NCI-H2196 treated with DMSO at 0.1 percent for 48 hours (cell line): ENCODE measurements around the gene CYB5R4.
A peak's percentile ranks its signal among the peaks of the same experiment; 100 is the strongest.
"Not testable (repeated sequence)": the region's sequence is repeated elsewhere in the genome, so short reads cannot be mapped to it uniquely, and the experiment has no call there.

Experiments
- DNase-seq: peaks from one replicate; lab custom pipeline; 2025; ENCODE audit not compliant: unreplicated experiment; lab: John Stamatoyannopoulos, UW

The CYB5R4 gene

GRCh38 chr6:83862776-83863471 lies 3.4 kb downstream of the CYB5R4 start:
- DNase-seq = no peak

- no peak for DNase-seq
These were observed 7.6 kb downstream of the CYB5R4 start for GRCh38 chr6:83867043-83867442.

- DNase-seq = no peak
These were observed 8.2 kb downstream of the CYB5R4 start for GRCh38 chr6:83867527-83868161.

GRCh38 chr6:83868639-83869038 lies 9.2 kb downstream of the CYB5R4 start:
- DNase-seq = no peak

- DNase-seq = no peak
These were observed 11.2 kb downstream of the CYB5R4 start for GRCh38 chr6:83870649-83871048.

- no peak for DNase-seq
These were observed 13.1 kb downstream of the CYB5R4 start for GRCh38 chr6:83872386-83873118.

GRCh38 chr6:83873869-83874268 lies 14.4 kb downstream of the CYB5R4 start:
- no peak for DNase-seq

GRCh38 chr6:83875843-83876242 lies 16.4 kb downstream of the CYB5R4 start:
- no peak for DNase-seq

GRCh38 chr6:83878902-83879644 lies 19.6 kb downstream of the CYB5R4 start:
- no peak for DNase-seq

GRCh38 chr6:83879746-83880145 lies 20.3 kb downstream of the CYB5R4 start:
- no peak for DNase-seq

- DNase-seq = no peak
These were observed 23.8 kb downstream of the CYB5R4 start for GRCh38 chr6:83883240-83883639.

- DNase-seq = peak; percentile 19
These were observed 25.0 kb downstream of the CYB5R4 start for GRCh38 chr6:83884523-83884922.

- DNase-seq = no peak
These were observed 26.5 kb downstream of the CYB5R4 start for GRCh38 chr6:83885984-83886383.

GRCh38 chr6:83889621-83890020 lies 30.1 kb downstream of the CYB5R4 start:
- no peak for DNase-seq

- no peak for DNase-seq
These were observed 31.0 kb downstream of the CYB5R4 start for GRCh38 chr6:83890520-83890919.

- DNase-seq = no peak
These were observed 32.1 kb downstream of the CYB5R4 start for GRCh38 chr6:83891586-83891985.

- no peak for DNase-seq
These were observed 33.5 kb downstream of the CYB5R4 start for GRCh38 chr6:83893024-83893423.

GRCh38 chr6:83897094-83897493 lies 37.6 kb downstream of the CYB5R4 start:
- DNase-seq = not testable (repeated sequence)

GRCh38 chr6:83901624-83902023 lies 42.1 kb downstream of the CYB5R4 start:
- DNase-seq = no peak

GRCh38 chr6:83904395-83904794 lies 44.9 kb downstream of the CYB5R4 start:
- no peak for DNase-seq

GRCh38 chr6:83905648-83906047 lies 46.2 kb downstream of the CYB5R4 start:
- DNase-seq = no peak
